K562 (cell line): ENCODE results near the gene ELOF1. TPM values are rescaled to one million over a fixed set of nuclear protein-coding genes. Genes with fewer than 3 reads are reported as not detected.

Experiments
- ASH1L ChIP-seq: fragments of 450-650 bp; IDR thresholded peaks from 2 replicates; pipeline ENCODE4 v1.6.1; 2018; ENCODE audit warnings: borderline replicate concordance, mild to moderate bottlenecking, low read depth; ENCODE audit not compliant: partially characterized antibody
- ETV1 ChIP-seq: fragments of 450-650 bp; conservative IDR thresholded peaks from 2 replicates; pipeline ENCODE4 v1.6.1; 2016; ENCODE audit warnings: missing genetic modification characterization, control low read depth, low read depth, missing compliant biosample characterization
- FUS ChIP-seq: fragments of 200-400 bp; formaldehyde crosslinking; optimal IDR thresholded peaks from 2 replicates; pipeline ENCODE3; 2017; ENCODE audit warnings: low read depth, low read length
- HMG20B ChIP-seq: fragments of 250-450 bp; sonication (Bioruptor Pico); IDR thresholded peaks from 2 replicates; pipeline ENCODE4 v1.5.0; 2021; ENCODE audit warnings: mild to moderate bottlenecking
- MTA1 ChIP-seq: fragments of 450-650 bp; IDR thresholded peaks from 2 replicates; pipeline ENCODE4 v1.6.1; 2017; ENCODE audit warnings: borderline replicate concordance
- MYC ChIP-seq, 2 experiments: fragments of 250-450 bp in 1 of 2; sonication (Bioruptor Pico) in 1 of 2; IDR thresholded peaks; 2 replicates each; pipeline versions ENCODE4 v1.5.1 to v1.6.1; 2012 to 2021; ENCODE audit warnings: low read depth in 2 of 2, borderline replicate concordance in 1 of 2, improper control_type of control experiment in 1 of 2, low read length in 1 of 2, mild to moderate bottlenecking in 1 of 2, moderate library complexity in 1 of 2
- MYNN ChIP-seq, 2 experiments: sonication (generic); formaldehyde crosslinking in 1 of 2; IDR thresholded peaks; 2 replicates each; pipeline versions ENCODE4 v1.5.0 to v1.6.1; 2016 to 2020; ENCODE audit warnings: antibody characterized with exemption in 1 of 2, missing genetic modification reagents in 1 of 2
- POLR2B ChIP-seq: fragments of 450-650 bp; IDR thresholded peaks from 2 replicates; pipeline ENCODE4 v1.6.1; 2018; ENCODE audit warnings: low read depth; ENCODE audit not compliant: partially characterized antibody
- PREB ChIP-seq: sonication (generic); formaldehyde crosslinking; IDR thresholded peaks from 2 replicates; pipeline ENCODE4 v1.8.1; 2023; ENCODE audit warnings: mild to moderate bottlenecking, missing genetic modification reagents
- PTBP1 ChIP-seq: fragments of 200-400 bp; formaldehyde crosslinking; IDR thresholded peaks from 2 replicates; pipeline ENCODE4 v1.6.1; 2017; ENCODE audit warnings: low read depth, low read length
- TCF3 ChIP-seq: sonication (generic); formaldehyde crosslinking; IDR thresholded peaks from 2 replicates; pipeline ENCODE4 v1.4.0; 2020; ENCODE audit warnings: mild to moderate bottlenecking, missing genetic modification reagents
- TGIF2 ChIP-seq: sonication (generic); formaldehyde crosslinking; IDR thresholded peaks from 2 replicates; pipeline ENCODE4 v1.8.1; 2022; ENCODE audit warnings: mild to moderate bottlenecking, missing genetic modification reagents, moderate library complexity
- ZBED1 ChIP-seq: IDR thresholded peaks from 2 replicates; pipeline ENCODE4 v1.6.1; 2014
- ZKSCAN8 ChIP-seq: fragments of 200-800 bp; sonication (Bioruptor generic); IDR thresholded peaks from 2 replicates; pipeline ENCODE4 v1.6.1; 2016; ENCODE audit warnings: missing genetic modification characterization, missing compliant biosample characterization
- ZNF584 ChIP-seq: fragments of 200-800 bp; sonication (Bioruptor generic); IDR thresholded peaks from 2 replicates; pipeline ENCODE4 v1.6.1; 2016; ENCODE audit warnings: low read depth, mild to moderate bottlenecking, missing genetic modification characterization, missing compliant biosample characterization
- ZNF655 ChIP-seq: fragments of 250-450 bp; sonication (Bioruptor Pico); IDR thresholded peaks from 2 replicates; pipeline ENCODE4 v1.5.0; 2021
- polyA plus RNA-seq, 8 experiments: library from polyadenylated mRNA; depleted of rRNA in 4 of 8; stranded (reverse) in 5 of 8; unstranded in 3 of 8; fragments of >200 nt; fragmentation: Nextera tagmentation in 2 of 8; fragmentation: Illumina TruSeq in 1 of 8; extraction: Ambion mirVana in 2 of 8; extraction: Trizol in 1 of 8; gene quantifications; 2 replicates each; pipeline versions ENCODE4 v1.2.1 to v1.2.3, GENCODE V29; 2011 to 2014; ENCODE audit warnings: inconsistent platforms in 1 of 8, missing spikeins in 1 of 8
- total RNA-seq, 7 experiments: library from RNA; depleted of rRNA in 6 of 7; stranded (reverse); fragments of >200 nt in 6 of 7; fragmentation: Illumina TruSeq in 2 of 7; extraction: Trizol in 2 of 7; gene quantifications; 2 replicates each; pipeline versions ENCODE4 v1.2.1 to v1.2.3, GENCODE V29; 2011 to 2021; ENCODE audit warnings: low replicate concordance in 1 of 7
- TF ChIP-seq, protein P1 (sequence below): fragments of 450-650 bp; formaldehyde crosslinking; IDR thresholded peaks from 2 replicates; pipeline ENCODE4 v1.4.0; 2022; ENCODE audit warnings: mild to moderate bottlenecking, moderate library complexity
- TF ChIP-seq, protein P2 (sequence below): fragments of 250-450 bp; sonication (Bioruptor Pico); IDR thresholded peaks from 2 replicates; pipeline ENCODE4 v1.5.0; 2020; ENCODE audit warnings: mild to moderate bottlenecking
- TF ChIP-seq, protein P3 (sequence below), 2 experiments: fragments of 450-650 bp; conservative IDR thresholded peaks; 2 replicates each; pipeline ENCODE4 v1.6.1; 2017; ENCODE audit warnings: mild to moderate bottlenecking in 2 of 2, moderate library complexity in 2 of 2
- TF ChIP-seq, protein P4 (sequence below): fragments of 250-450 bp; sonication (Bioruptor Pico); IDR thresholded peaks from 2 replicates; pipeline ENCODE4 v1.6.1; 2021; ENCODE audit warnings: mild to moderate bottlenecking

The ELOF1 gene
- total and polyA plus RNA-seq, 9 of the 15 experiments (the other 6 are each of a cell fraction or from before 2014, with no cell fraction given), result 16.7 to 147 (median 74.2) TPM

DNA sequence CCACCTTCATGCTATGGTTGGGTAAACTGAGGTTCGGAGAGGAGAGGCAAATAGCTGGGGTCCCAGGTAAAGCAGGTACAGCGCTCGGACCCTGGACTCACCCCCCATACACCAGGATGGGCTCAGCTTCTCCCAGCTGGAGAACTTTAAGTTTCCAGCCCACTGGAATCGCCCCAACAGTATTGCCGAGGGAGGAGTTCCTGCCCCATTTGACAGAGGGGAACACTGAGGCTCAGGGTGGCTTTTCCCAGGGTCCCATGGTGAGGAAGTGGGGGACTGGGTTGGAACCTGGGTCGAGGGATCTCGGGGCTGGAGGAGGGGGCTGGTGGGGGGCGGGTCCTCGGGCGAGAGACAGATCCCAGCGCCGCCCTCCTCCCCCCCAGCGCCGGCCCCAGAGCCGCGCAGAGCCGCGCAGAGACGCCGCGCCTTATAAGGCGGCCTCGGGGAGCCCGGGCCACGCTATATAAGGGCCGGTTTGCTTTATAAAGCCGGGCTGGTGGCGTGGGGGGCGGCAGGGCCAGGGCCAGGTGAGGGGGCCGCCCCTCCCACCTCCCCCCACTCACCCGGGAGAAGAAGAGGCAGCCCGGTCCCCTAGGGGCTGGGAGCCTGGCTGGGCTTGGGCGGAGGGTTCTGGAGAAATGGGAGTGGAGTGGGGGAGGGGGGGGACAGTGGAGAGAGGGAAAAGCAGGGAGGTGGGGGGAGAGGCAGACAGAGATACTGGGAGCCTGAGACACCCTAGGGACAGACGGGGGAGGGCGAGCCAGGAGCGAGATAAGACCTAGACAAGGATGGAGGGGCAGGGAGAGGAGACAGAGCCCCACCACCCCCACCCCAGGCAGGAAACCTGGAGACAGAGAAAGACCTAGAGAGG lies 19.3 kb downstream of the ELOF1 start (continued):
- TF ChIP-seq MTA1, result 0 out of 2 replicates have a peak, but pooled peaks have one; percentile 18
- 0 out of 2 replicates have a peak, but pooled peaks have one; percentile 5 for TF ChIP-seq MYC (IDR thresholded peaks at IDR 0.05; ENCODE audit: low read depth, low read length)
- TF ChIP-seq MYC (CRISPR knock-in tag; IDR thresholded peaks at IDR 0.05; ENCODE audit: borderline replicate concordance, low read depth), result no peak
- TF ChIP-seq, protein P1, sequence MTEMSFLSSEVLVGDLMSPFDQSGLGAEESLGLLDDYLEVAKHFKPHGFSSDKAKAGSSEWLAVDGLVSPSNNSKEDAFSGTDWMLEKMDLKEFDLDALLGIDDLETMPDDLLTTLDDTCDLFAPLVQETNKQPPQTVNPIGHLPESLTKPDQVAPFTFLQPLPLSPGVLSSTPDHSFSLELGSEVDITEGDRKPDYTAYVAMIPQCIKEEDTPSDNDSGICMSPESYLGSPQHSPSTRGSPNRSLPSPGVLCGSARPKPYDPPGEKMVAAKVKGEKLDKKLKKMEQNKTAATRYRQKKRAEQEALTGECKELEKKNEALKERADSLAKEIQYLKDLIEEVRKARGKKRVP, result no peak
- TF ChIP-seq TGIF2, result no peak
- no peak for TF ChIP-seq ZNF584
- no peak for TF ChIP-seq TCF3 (CRISPR knock-in tag)
- TF ChIP-seq, protein P2, sequence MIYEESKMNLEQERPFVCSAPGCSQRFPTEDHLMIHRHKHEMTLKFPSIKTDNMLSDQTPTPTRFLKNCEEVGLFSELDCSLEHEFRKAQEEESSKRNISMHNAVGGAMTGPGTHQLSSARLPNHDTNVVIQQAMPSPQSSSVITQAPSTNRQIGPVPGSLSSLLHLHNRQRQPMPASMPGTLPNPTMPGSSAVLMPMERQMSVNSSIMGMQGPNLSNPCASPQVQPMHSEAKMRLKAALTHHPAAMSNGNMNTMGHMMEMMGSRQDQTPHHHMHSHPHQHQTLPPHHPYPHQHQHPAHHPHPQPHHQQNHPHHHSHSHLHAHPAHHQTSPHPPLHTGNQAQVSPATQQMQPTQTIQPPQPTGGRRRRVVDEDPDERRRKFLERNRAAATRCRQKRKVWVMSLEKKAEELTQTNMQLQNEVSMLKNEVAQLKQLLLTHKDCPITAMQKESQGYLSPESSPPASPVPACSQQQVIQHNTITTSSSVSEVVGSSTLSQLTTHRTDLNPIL (CRISPR knock-in tag), result no peak
- TF ChIP-seq HMG20B (CRISPR knock-in tag), result no peak
- no peak for TF ChIP-seq ASH1L
- no peak for TF ChIP-seq ETV1
- TF ChIP-seq PREB (CRISPR knock-in tag), result no peak
- no peak for TF ChIP-seq FUS
- TF ChIP-seq, protein P3, sequence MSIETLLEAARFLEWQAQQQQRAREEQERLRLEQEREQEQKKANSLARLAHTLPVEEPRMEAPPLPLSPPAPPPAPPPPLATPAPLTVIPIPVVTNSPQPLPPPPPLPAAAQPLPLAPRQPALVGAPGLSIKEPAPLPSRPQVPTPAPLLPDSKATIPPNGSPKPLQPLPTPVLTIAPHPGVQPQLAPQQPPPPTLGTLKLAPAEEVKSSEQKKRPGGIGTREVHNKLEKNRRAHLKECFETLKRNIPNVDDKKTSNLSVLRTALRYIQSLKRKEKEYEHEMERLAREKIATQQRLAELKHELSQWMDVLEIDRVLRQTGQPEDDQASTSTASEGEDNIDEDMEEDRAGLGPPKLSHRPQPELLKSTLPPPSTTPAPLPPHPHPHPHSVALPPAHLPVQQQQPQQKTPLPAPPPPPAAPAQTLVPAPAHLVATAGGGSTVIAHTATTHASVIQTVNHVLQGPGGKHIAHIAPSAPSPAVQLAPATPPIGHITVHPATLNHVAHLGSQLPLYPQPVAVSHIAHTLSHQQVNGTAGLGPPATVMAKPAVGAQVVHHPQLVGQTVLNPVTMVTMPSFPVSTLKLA (conservative IDR thresholded peaks at IDR 0.05), result 0 out of 4 replicates have a peak, but pooled peaks of 1 of the 2 experiments have one; percentile 44
- TF ChIP-seq PTBP1, result peak; percentile 78; the same call in 1 of the 2 replicates
- no peak for TF ChIP-seq MYNN (IDR thresholded peaks at IDR 0.05)
- TF ChIP-seq MYNN (CRISPR knock-in tag; IDR thresholded peaks at IDR 0.05), result no peak
- no peak for TF ChIP-seq POLR2B
- no peak for TF ChIP-seq ZNF655 (CRISPR knock-in tag)
- TF ChIP-seq, protein P4, sequence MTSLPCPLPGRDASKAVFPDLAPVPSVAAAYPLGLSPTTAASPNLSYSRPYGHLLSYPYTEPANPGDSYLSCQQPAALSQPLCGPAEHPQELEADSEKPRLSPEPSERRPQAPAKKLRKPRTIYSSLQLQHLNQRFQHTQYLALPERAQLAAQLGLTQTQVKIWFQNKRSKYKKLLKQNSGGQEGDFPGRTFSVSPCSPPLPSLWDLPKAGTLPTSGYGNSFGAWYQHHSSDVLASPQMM (CRISPR knock-in tag), result no peak
- no peak for TF ChIP-seq ZKSCAN8 (CRISPR knock-in tag)
- no peak for TF ChIP-seq ZBED1
